Measurements from ENCODE around the gene IKBKE. TPM values are rescaled to one million over a fixed set of nuclear protein-coding genes. Genes with fewer than 3 reads are reported as not detected.

IKBKE gene
- total RNA-seq, 1 donor: 18.8 TPM

- Histone ChIP-seq H3K27me3 (ENCODE audit: insufficient read depth, low read length) (no peaks in the 10 kb centered on the region), H3K79me2 (ENCODE audit: insufficient read depth, low read length) (no peaks in the 10 kb centered on the region), H3K36me3 (ENCODE audit: insufficient read depth, low read length) (peaks cover 55% of the 10 kb centered on the region), H4K20me1 (ENCODE audit: insufficient read depth, low read length) (no peaks in the 10 kb centered on the region), H3K4me3 (ENCODE audit: insufficient read depth, low read length) (no peak overlapping the region), H3K4me2 (ENCODE audit: insufficient read depth, low read length) (no peak overlapping the region), H3K9me3 (ENCODE audit: low read depth, low read length) (no peaks in the 10 kb centered on the region), H2AFZ (ENCODE audit: low read length) (no peak overlapping the region), H3K27ac (ENCODE audit: low read depth, low read length) (no peak overlapping the region), H3K4me1 (ENCODE audit: insufficient read depth, low read length) (peaks cover 9% of the 10 kb centered on the region)
- DNase-seq (ENCODE audit: insufficient read length, low spot score, missing footprints): peak; percentile 64
- TF ChIP-seq CTCF (IDR thresholded peaks at IDR 0.05; ENCODE audit: extremely low read depth, low read depth, low read length): no peak
Measured at GRCh38 chr1:206455666-206456344, 14.5 kb upstream of the IKBKE start.

- Histone ChIP-seq H3K4me2 (ENCODE audit: insufficient read depth, low read length) (no peak overlapping the region), H3K4me1 (ENCODE audit: insufficient read depth, low read length) (peaks cover 9% of the 10 kb centered on the region), H3K4me3 (ENCODE audit: insufficient read depth, low read length) (no peak overlapping the region), H3K27me3 (ENCODE audit: insufficient read depth, low read length) (no peaks in the 10 kb centered on the region), H3K79me2 (ENCODE audit: insufficient read depth, low read length) (no peaks in the 10 kb centered on the region), H4K20me1 (ENCODE audit: insufficient read depth, low read length) (no peaks in the 10 kb centered on the region), H3K9me3 (ENCODE audit: low read depth, low read length) (no peaks in the 10 kb centered on the region), H2AFZ (ENCODE audit: low read length) (no peak overlapping the region), H3K36me3 (ENCODE audit: insufficient read depth, low read length) (peaks cover 54% of the 10 kb centered on the region), H3K27ac (ENCODE audit: low read depth, low read length) (no peak overlapping the region)
- no peak for DNase-seq (ENCODE audit: insufficient read length, low spot score, missing footprints)
- TF ChIP-seq CTCF (IDR thresholded peaks at IDR 0.05; ENCODE audit: extremely low read depth, low read depth, low read length): no peak
Measured at GRCh38 chr1:206456577-206457370, 13.5 kb upstream of the IKBKE start.

GRCh38 chr1:206457408-206458120, 12.7 kb upstream of the IKBKE start:
- H3K79me2 ChIP-seq (ENCODE audit: insufficient read depth, low read length): no peaks in the 10 kb centered on the region
- H3K27ac ChIP-seq (ENCODE audit: low read depth, low read length): no peak overlapping the region
- no peak overlapping the region for H3K4me3 ChIP-seq (ENCODE audit: insufficient read depth, low read length)
- H3K4me1 ChIP-seq (ENCODE audit: insufficient read depth, low read length): peaks cover 9% of the 10 kb centered on the region
- no peaks in the 10 kb centered on the region for H4K20me1 ChIP-seq (ENCODE audit: insufficient read depth, low read length)
- no peak for TF ChIP-seq CTCF (IDR thresholded peaks at IDR 0.05; ENCODE audit: extremely low read depth, low read depth, low read length)
- no peak overlapping the region for H2AFZ ChIP-seq (ENCODE audit: low read length)
- peaks cover 58% of the 10 kb centered on the region for H3K36me3 ChIP-seq (ENCODE audit: insufficient read depth, low read length)
- H3K27me3 ChIP-seq (ENCODE audit: insufficient read depth, low read length): no peaks in the 10 kb centered on the region
- no peak for DNase-seq (ENCODE audit: insufficient read length, low spot score, missing footprints)
- no peaks in the 10 kb centered on the region for H3K9me3 ChIP-seq (ENCODE audit: low read depth, low read length)
- H3K4me2 ChIP-seq (ENCODE audit: insufficient read depth, low read length): no peak overlapping the region

- no peak overlapping the region for H3K4me2 ChIP-seq (ENCODE audit: insufficient read depth, low read length)
- no peak overlapping the region for H2AFZ ChIP-seq (ENCODE audit: low read length)
- no peak for DNase-seq (ENCODE audit: insufficient read length, low spot score, missing footprints)
- H3K27me3 ChIP-seq (ENCODE audit: insufficient read depth, low read length): no peaks in the 10 kb centered on the region
- H3K36me3 ChIP-seq (ENCODE audit: insufficient read depth, low read length): peaks cover 61% of the 10 kb centered on the region
- no peak overlapping the region for H3K4me3 ChIP-seq (ENCODE audit: insufficient read depth, low read length)
- H3K79me2 ChIP-seq (ENCODE audit: insufficient read depth, low read length): no peaks in the 10 kb centered on the region
- no peak for TF ChIP-seq CTCF (IDR thresholded peaks at IDR 0.05; ENCODE audit: extremely low read depth, low read depth, low read length)
- no peaks in the 10 kb centered on the region for H4K20me1 ChIP-seq (ENCODE audit: insufficient read depth, low read length)
- no peak overlapping the region for H3K27ac ChIP-seq (ENCODE audit: low read depth, low read length)
- no peaks in the 10 kb centered on the region for H3K9me3 ChIP-seq (ENCODE audit: low read depth, low read length)
- H3K4me1 ChIP-seq (ENCODE audit: insufficient read depth, low read length): peaks cover 15% of the 10 kb centered on the region
Measured at GRCh38 chr1:206459703-206460102, 10.6 kb upstream of the IKBKE start.
